IgD-negative memory B cell (primary cell): Measurements from ENCODE around the gene RAB34. TPM values are rescaled to one million over a fixed set of nuclear protein-coding genes. Genes with fewer than 3 reads are reported as not detected.

ENCODE experiments used
- H3K27ac Mint-ChIP-seq, 3 donors: one replicate each; pipeline ENCODE4 v1.8.0; 2020 to 2022; ENCODE audit warnings: mild to moderate bottlenecking in 3 of 3, mixed read lengths in 3 of 3, moderate library complexity in 1 of 3
- H3K27me3 Mint-ChIP-seq: one replicate; pipeline ENCODE4 v1.8.0; 2021; ENCODE audit warnings: mixed read lengths
- H3K36me3 Mint-ChIP-seq: one replicate; pipeline ENCODE4 v1.8.0; 2020; ENCODE audit warnings: mild to moderate bottlenecking, mixed read lengths
- H3K4me1 Mint-ChIP-seq, 3 donors: one replicate each; pipeline ENCODE4 v1.8.0; 2020 to 2022; ENCODE audit warnings: mixed read lengths in 3 of 3, mild to moderate bottlenecking in 1 of 3
- H3K4me3 Mint-ChIP-seq, 4 donors: one replicate each; pipeline ENCODE4 v1.8.0; 2020 to 2022; ENCODE audit warnings: mild to moderate bottlenecking in 4 of 4, mixed read lengths in 4 of 4, moderate library complexity in 3 of 4
- H3K9me3 Mint-ChIP-seq, 3 donors: one replicate each; pipeline ENCODE4 v1.8.0; 2020 to 2021; ENCODE audit warnings: mixed read lengths in 3 of 3, mild to moderate bottlenecking in 1 of 3
- polyA plus RNA-seq: library from polyadenylated mRNA; unstranded; fragments of 300-500 nt; fragmentation: Illumina TruSeq; gene quantifications from one replicate; pipeline ENCODE4 v1.2.3, GENCODE V29; 2021

The RAB34 gene
- polyA plus RNA-seq, 1 donor from 2014 or later: 6.7 TPM

- no peak overlapping the region for H3K4me3 Mint-ChIP-seq
- no peaks in the 10 kb centered on the region for H3K9me3 Mint-ChIP-seq
- peaks cover 0 to 5% (median 1%) of the 10 kb centered on the region in 3 donors for H3K4me1 Mint-ChIP-seq
- no peaks in the 10 kb centered on the region for H3K27me3 Mint-ChIP-seq
- peaks cover 2% of the 10 kb centered on the region for H3K36me3 Mint-ChIP-seq
- peak overlapping the region in 1 of 3 donors; percentile 35 for H3K27ac Mint-ChIP-seq
Measured at GRCh38 chr17:28702752-28703150, 14.9 kb downstream of the RAB34 start.

GRCh38 chr17:28702026-28702751 is 15.5 kb downstream of the RAB34 start:
- no peaks in the 10 kb centered on the region for H3K9me3 Mint-ChIP-seq
- H3K36me3 Mint-ChIP-seq: peaks cover 2% of the 10 kb centered on the region
- no peaks in the 10 kb centered on the region for H3K27me3 Mint-ChIP-seq
- peaks cover 0 to 5% (median 1%) of the 10 kb centered on the region in 3 donors for H3K4me1 Mint-ChIP-seq
- H3K27ac Mint-ChIP-seq: no peak overlapping the region
- no peak overlapping the region for H3K4me3 Mint-ChIP-seq

GRCh38 chr17:28700830-28701492 is 16.7 kb downstream of the RAB34 start:
- H3K36me3 Mint-ChIP-seq: peaks cover 2% of the 10 kb centered on the region
- no peaks in the 10 kb centered on the region for H3K27me3 Mint-ChIP-seq
- no peaks in the 10 kb centered on the region for H3K9me3 Mint-ChIP-seq
- no peak overlapping the region for H3K27ac Mint-ChIP-seq
- H3K4me1 Mint-ChIP-seq: peaks cover 0 to 5% (median 1%) of the 10 kb centered on the region in 3 donors
- no peak overlapping the region for H3K4me3 Mint-ChIP-seq

- Mint-ChIP-seq H3K4me3 (no peak overlapping the region), H3K9me3 (no peaks in the 10 kb centered on the region), H3K27me3 (no peaks in the 10 kb centered on the region), H3K36me3 (peaks cover 2% of the 10 kb centered on the region), H3K27ac (no peak overlapping the region), H3K4me1 (peaks cover 0 to 2% (median 0%) of the 10 kb centered on the region in 3 donors)
Measured at GRCh38 chr17:28700278-28700677, 17.4 kb downstream of the RAB34 start.

DNA sequence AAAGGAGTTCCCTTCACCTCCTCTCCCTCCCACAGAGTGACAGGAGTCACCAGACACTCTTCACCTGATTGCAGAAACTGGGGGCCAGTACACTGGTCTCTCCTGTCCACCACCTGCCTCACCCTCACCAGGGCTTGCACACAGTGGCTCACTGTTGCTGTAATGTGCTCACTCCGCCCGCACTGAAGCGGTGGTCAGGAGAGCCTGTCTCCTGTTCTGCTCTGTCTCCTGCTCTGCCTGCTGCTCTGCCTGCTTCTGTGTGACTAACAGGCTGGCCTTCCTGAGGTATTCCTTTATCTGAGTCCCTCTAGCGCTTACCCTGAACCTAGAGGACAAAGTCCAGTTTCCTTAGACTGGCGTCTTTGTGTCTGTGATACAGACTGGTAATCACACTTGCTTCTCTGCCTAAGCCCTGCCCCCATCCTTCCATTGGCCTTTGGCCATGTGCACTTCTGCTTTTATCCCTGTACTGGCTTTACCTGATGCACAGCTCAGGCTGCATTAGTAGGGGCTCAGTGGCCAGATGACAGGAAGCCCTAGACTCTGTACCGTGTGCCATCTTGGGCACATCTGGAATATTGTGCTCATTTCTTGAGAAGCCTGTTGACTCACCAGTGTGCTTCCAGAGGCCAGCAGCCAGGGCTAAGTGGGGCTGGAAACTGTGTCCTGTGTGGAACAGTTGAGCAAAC is 19.3 kb downstream of the RAB34 start:
- peaks cover 0 to 2% (median 0%) of the 10 kb centered on the region in 3 donors for H3K4me1 Mint-ChIP-seq
- H3K27ac Mint-ChIP-seq: peak overlapping the region in 1 of 3 donors; percentile 69
- H3K9me3 Mint-ChIP-seq: no peaks in the 10 kb centered on the region
- H3K4me3 Mint-ChIP-seq: peak overlapping the region in 2 of 4 donors; percentile 39 to 52
- H3K27me3 Mint-ChIP-seq: no peaks in the 10 kb centered on the region
- peaks cover 2% of the 10 kb centered on the region for H3K36me3 Mint-ChIP-seq

GRCh38 chr17:28693869-28694268 is 23.8 kb downstream of the RAB34 start:
- H3K27ac Mint-ChIP-seq: no peak overlapping the region
- H3K36me3 Mint-ChIP-seq: peaks cover 8% of the 10 kb centered on the region

GRCh38 chr17:28689011-28689410 is 28.7 kb downstream of the RAB34 start:
- Mint-ChIP-seq H3K27me3 (no peaks in the 10 kb centered on the region), H3K27ac (no peak overlapping the region), H3K4me1 (no peaks in the 10 kb centered on the region), H3K9me3 (no peaks in the 10 kb centered on the region), H3K4me3 (no peak overlapping the region), H3K36me3 (peaks cover 19% of the 10 kb centered on the region)

More at GRCh38 chr17:28693869-28694268, 23.8 kb downstream of the RAB34 start:
- Mint-ChIP-seq H3K27me3 (no peaks in the 10 kb centered on the region), H3K9me3 (no peaks in the 10 kb centered on the region), H3K4me1 (no peaks in the 10 kb centered on the region), H3K4me3 (no peak overlapping the region)

GRCh38 chr17:28688481-28688880 is 29.2 kb downstream of the RAB34 start:
- peak overlapping the region in 1 of 3 donors; percentile 67 for H3K27ac Mint-ChIP-seq

GRCh38 chr17:28686296-28686695 is 31.4 kb downstream of the RAB34 start:
- Mint-ChIP-seq H3K4me3 (no peak overlapping the region), H3K27ac (no peak overlapping the region), H3K9me3 (no peaks in the 10 kb centered on the region), H3K36me3 (peaks cover 19% of the 10 kb centered on the region), H3K27me3 (no peaks in the 10 kb centered on the region), H3K4me1 (no peaks in the 10 kb centered on the region)

More at GRCh38 chr17:28688481-28688880, 29.2 kb downstream of the RAB34 start:
- no peak overlapping the region for H3K4me3 Mint-ChIP-seq
- H3K27me3 Mint-ChIP-seq: no peaks in the 10 kb centered on the region
- H3K9me3 Mint-ChIP-seq: no peaks in the 10 kb centered on the region
- H3K36me3 Mint-ChIP-seq: peaks cover 19% of the 10 kb centered on the region
- no peaks in the 10 kb centered on the region for H3K4me1 Mint-ChIP-seq

DNA sequence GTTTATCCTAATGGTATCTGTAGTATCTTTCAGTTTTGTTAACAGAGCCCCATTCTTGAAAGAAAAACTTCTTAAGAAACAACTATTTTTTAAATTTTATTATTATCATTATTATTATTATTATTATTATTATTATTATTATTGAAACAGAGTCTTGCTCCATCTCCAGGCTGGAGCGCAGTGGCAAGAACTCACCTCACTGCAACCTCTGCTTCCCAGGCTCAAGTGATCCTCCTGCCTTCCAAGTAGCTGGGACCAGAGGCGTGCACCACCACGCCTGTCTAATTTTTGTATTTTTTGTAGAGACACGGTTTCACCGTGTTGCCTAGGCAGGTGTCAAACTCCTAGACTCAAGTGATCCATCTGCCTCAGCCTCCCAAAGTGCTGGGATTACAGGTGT is 32.3 kb downstream of the RAB34 start:
- Mint-ChIP-seq H3K36me3 (peaks cover 19% of the 10 kb centered on the region), H3K4me1 (no peaks in the 10 kb centered on the region), H3K27me3 (no peaks in the 10 kb centered on the region), H3K27ac (no peak overlapping the region), H3K9me3 (no peaks in the 10 kb centered on the region), H3K4me3 (no peak overlapping the region)

GRCh38 chr17:28684963-28685362 is 32.7 kb downstream of the RAB34 start:
- no peaks in the 10 kb centered on the region for H3K27me3 Mint-ChIP-seq
- H3K4me3 Mint-ChIP-seq: no peak overlapping the region
- H3K27ac Mint-ChIP-seq: peak overlapping the region in 1 of 3 donors; percentile 96
- no peaks in the 10 kb centered on the region for H3K9me3 Mint-ChIP-seq
- H3K36me3 Mint-ChIP-seq: peaks cover 18% of the 10 kb centered on the region
- H3K4me1 Mint-ChIP-seq: no peaks in the 10 kb centered on the region

DNA sequence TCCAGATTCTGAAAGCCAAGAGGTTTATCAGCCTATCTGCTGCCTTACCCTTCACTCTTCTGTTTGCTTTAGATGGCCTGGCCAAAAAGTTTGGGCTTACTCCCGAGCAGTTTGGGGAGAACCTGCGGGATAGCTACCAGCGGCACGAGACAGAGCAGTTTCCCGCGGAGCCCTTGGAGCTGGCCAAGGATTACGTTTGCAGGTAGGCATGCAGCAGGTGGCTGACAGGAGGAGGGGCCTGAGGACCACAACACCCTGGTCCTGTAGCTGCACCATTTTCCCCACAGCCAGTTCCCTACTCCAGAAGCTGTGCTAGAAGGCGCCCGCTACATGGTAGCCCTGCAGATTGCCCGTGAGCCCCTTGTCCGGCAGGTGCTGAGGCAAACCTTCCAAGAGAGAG is 35.0 kb downstream of the RAB34 start:
- no peaks in the 10 kb centered on the region for H3K9me3 Mint-ChIP-seq
- no peak overlapping the region for H3K27ac Mint-ChIP-seq
- no peaks in the 10 kb centered on the region for H3K4me1 Mint-ChIP-seq
- H3K4me3 Mint-ChIP-seq: no peak overlapping the region
- peaks cover 5% of the 10 kb centered on the region for H3K36me3 Mint-ChIP-seq
- no peaks in the 10 kb centered on the region for H3K27me3 Mint-ChIP-seq

DNA sequence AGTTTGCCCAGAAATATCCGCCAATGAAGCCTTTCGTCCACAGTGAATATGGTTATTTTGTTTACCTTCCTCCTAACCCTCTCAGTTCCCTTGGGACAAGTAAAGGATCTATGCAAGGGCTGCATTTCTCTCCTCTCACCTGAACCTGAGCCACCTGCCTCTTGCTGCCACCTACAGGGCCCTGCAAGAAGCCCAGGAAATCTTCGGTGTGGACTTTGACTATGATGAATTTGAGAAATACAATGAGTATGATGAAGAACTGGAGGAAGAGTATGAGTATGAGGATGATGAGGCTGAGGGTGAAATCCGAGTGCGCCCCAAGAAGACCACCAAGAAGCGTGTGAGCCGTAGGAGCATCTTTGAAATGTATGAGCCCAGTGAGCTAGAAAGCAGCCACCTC is 41.7 kb downstream of the RAB34 start:
- no peak overlapping the region for H3K27ac Mint-ChIP-seq
- no peaks in the 10 kb centered on the region for H3K27me3 Mint-ChIP-seq
- peaks cover 0 to 4% (median 0%) of the 10 kb centered on the region in 3 donors for H3K4me1 Mint-ChIP-seq
- H3K4me3 Mint-ChIP-seq: no peak overlapping the region
- H3K9me3 Mint-ChIP-seq: no peaks in the 10 kb centered on the region
- H3K36me3 Mint-ChIP-seq: peaks cover 6% of the 10 kb centered on the region

- no peaks in the 10 kb centered on the region for H3K9me3 Mint-ChIP-seq
- H3K36me3 Mint-ChIP-seq: peaks cover 6% of the 10 kb centered on the region
- H3K4me1 Mint-ChIP-seq: peaks cover 0 to 6% (median 0%) of the 10 kb centered on the region in 3 donors
- no peak overlapping the region for H3K27ac Mint-ChIP-seq
- H3K27me3 Mint-ChIP-seq: no peaks in the 10 kb centered on the region
- H3K4me3 Mint-ChIP-seq: no peak overlapping the region
Measured at GRCh38 chr17:28675490-28675889, 42.2 kb downstream of the RAB34 start.

- H3K27me3 Mint-ChIP-seq: no peaks in the 10 kb centered on the region
- peaks cover 5% of the 10 kb centered on the region for H3K36me3 Mint-ChIP-seq
- no peak overlapping the region for H3K4me3 Mint-ChIP-seq
- H3K9me3 Mint-ChIP-seq: no peaks in the 10 kb centered on the region
- H3K4me1 Mint-ChIP-seq: peaks cover 10 to 23% (median 17%) of the 10 kb centered on the region in 3 donors
- H3K27ac Mint-ChIP-seq: no peak overlapping the region
Measured at GRCh38 chr17:28669918-28670317, 47.8 kb downstream of the RAB34 start.
